ENCODE results near the gene INAVA.

DNA sequence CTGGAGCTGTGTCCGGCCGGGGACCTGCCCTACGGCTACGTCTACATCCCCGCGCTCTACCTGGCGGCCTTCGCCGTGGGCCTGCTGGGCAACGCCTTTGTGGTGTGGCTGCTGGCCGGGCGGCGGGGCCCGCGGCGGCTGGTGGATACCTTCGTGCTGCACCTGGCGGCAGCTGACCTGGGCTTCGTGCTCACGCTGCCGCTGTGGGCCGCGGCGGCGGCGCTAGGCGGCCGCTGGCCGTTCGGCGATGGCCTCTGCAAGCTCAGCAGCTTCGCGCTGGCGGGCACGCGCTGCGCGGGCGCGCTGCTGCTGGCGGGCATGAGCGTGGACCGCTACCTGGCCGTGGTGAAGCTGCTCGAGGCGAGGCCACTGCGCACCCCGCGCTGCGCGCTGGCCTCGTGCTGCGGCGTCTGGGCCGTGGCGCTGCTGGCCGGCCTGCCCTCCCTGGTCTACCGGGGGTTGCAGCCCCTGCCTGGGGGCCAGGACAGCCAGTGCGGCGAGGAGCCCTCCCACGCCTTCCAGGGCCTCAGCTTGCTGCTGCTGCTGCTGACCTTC lies 21.5 kb upstream of the INAVA start:
- TF ChIP-seq CTCF (IDR thresholded peaks at IDR 0.05; ENCODE audit: poor library complexity) = no peak
- no peak for TF ChIP-seq EZH2phosphoT487 (IDR thresholded peaks at IDR 0.05; ENCODE audit: low read depth, severe bottlenecking, unreplicated experiment)
- TF ChIP-seq EZH2 (IDR thresholded peaks at IDR 0.05; ENCODE audit: borderline replicate concordance) = no peak
